H1 (cell line): Measurements from ENCODE around the gene P4HA3. TPM values are rescaled to one million over a fixed set of nuclear protein-coding genes. Genes with fewer than 3 reads are reported as not detected.

Source experiments
- CTCF ChIA-PET: fragments of 300-600 bp; sonication (Branson Sonifier 250); formaldehyde crosslinking; loops from one replicate; lab custom pipeline; 2021; ENCODE audit not compliant: partially characterized antibody; lab: Charles Lee
- POLR2A ChIA-PET: fragments of 300-600 bp; sonication (Branson Sonifier 250); formaldehyde crosslinking; loops from one replicate; lab custom pipeline; 2021; ENCODE audit warnings: inconsistent platforms; ENCODE audit not compliant: partially characterized antibody; lab: Charles Lee
- DNase-seq, 2 experiments: peaks; one replicate each; pipeline versions ENCODE4 v3.0.0 to v3.0.0-alpha.2; 2010 to 2022; ENCODE audit warnings: low spot score in 2 of 2, low read depth in 1 of 2, mixed read lengths in 1 of 2
- FAIRE-seq: peaks from 2 replicates; lab custom pipeline; 2011; peaks lifted over from hg19 to GRCh38; lab: Jason Lieb, UNC
- H2AFZ ChIP-seq: 2 replicates; pipeline ENCODE4 v1.8.1; 2012; ENCODE audit warnings: low read length, inconsistent platforms
- H2AK5ac ChIP-seq: 2 replicates; pipeline ENCODE4 v1.6.1; 2013; ENCODE audit warnings: low read depth, low read length
- H2BK120ac ChIP-seq: replicated peaks from 2 replicates; pipeline ENCODE3; 2013; ENCODE audit warnings: low read depth, low read length, inconsistent platforms
- H2BK12ac ChIP-seq: 2 replicates; pipeline ENCODE4 v1.6.1; 2013; ENCODE audit warnings: low read depth, low read length
- H2BK15ac ChIP-seq: 2 replicates; pipeline ENCODE4 v1.6.1; 2013; ENCODE audit warnings: low read length
- H2BK20ac ChIP-seq: 2 replicates; pipeline ENCODE4 v1.6.1; 2013; ENCODE audit warnings: low read length
- H2BK5ac ChIP-seq: 2 replicates; pipeline ENCODE4 v1.6.1; 2013; ENCODE audit warnings: low read depth, low read length
- H3K14ac ChIP-seq: 2 replicates; pipeline ENCODE4 v1.6.1; 2013; ENCODE audit warnings: inconsistent platforms; ENCODE audit not compliant: insufficient read length
- H3K18ac ChIP-seq: 2 replicates; pipeline ENCODE4 v1.6.1; 2013; ENCODE audit warnings: low read length; ENCODE audit errors: extremely low read depth
- H3K23ac ChIP-seq: 2 replicates; pipeline ENCODE4 v1.6.1; 2013; ENCODE audit warnings: inconsistent platforms; ENCODE audit not compliant: insufficient read length
- H3K23me2 ChIP-seq: 2 replicates; pipeline ENCODE4 v1.6.1; 2013; ENCODE audit warnings: low read depth, low read length
- H3K27ac ChIP-seq: 2 replicates; pipeline ENCODE4 v1.6.1; 2011; ENCODE audit warnings: low read depth, low read length, inconsistent platforms
- H3K27me3 ChIP-seq, 4 experiments: replicated peaks in 1 of 4; 1 replicate in 1 of 4; 2 replicates in 3 of 4; pipeline versions ENCODE4 v1.6.1 to v1.8.1; 2011 to 2013; ENCODE audit warnings: low read length in 3 of 4, mild to moderate bottlenecking in 3 of 4, inconsistent platforms in 2 of 4, mixed read lengths in 2 of 4, moderate library complexity in 1 of 4; ENCODE audit not compliant: control insufficient read depth in 3 of 4, insufficient read depth in 3 of 4; ENCODE audit errors: extremely low read depth in 1 of 4
- H3K36me3 ChIP-seq, 4 experiments: 2 replicates each; pipeline versions ENCODE4 v1.6.1 to v1.8.1; 2011 to 2013; ENCODE audit warnings: mild to moderate bottlenecking in 4 of 4, low read length in 3 of 4, moderate library complexity in 2 of 4, control low read depth in 1 of 4, inconsistent platforms in 1 of 4; ENCODE audit not compliant: insufficient read depth in 4 of 4, control insufficient read depth in 2 of 4
- H3K4ac ChIP-seq: replicated peaks from 2 replicates; pipeline ENCODE3; 2013; ENCODE audit warnings: low read length, low read depth, mixed read lengths, inconsistent platforms; ENCODE audit not compliant: insufficient read length
- H3K4me1 ChIP-seq, 4 experiments: replicated peaks in 1 of 4; 1 replicate in 1 of 4; 2 replicates in 3 of 4; pipeline versions ENCODE4 v1.6.1 to v1.8.1; 2011 to 2013; ENCODE audit warnings: low read length in 3 of 4, inconsistent platforms in 2 of 4, mixed read lengths in 1 of 4; ENCODE audit not compliant: insufficient read depth in 4 of 4, control insufficient read depth in 3 of 4
- H3K4me2 ChIP-seq, 2 experiments: 2 replicates each; pipeline versions ENCODE4 v1.6.1 to v1.8.1; 2011 to 2013; ENCODE audit warnings: low read depth in 2 of 2, low read length in 2 of 2, control low read depth in 1 of 2, inconsistent platforms in 1 of 2, mild to moderate bottlenecking in 1 of 2; ENCODE audit not compliant: insufficient read depth in 1 of 2
- H3K4me3 ChIP-seq, 4 experiments: fragments of 200-600, 300-600 bp in 1 of 4; sonication (generic), shearing (Covaris generic), sonication (Bioruptor Twin) in 1 of 4; 2 replicates each; pipeline versions ENCODE4 v1.5.1 to v1.8.1; 2011 to 2016; ENCODE audit warnings: low read length in 4 of 4, low read depth in 3 of 4, control low read depth in 2 of 4, inconsistent platforms in 2 of 4, mild to moderate bottlenecking in 2 of 4, mixed read lengths in 1 of 4, moderate library complexity in 1 of 4; ENCODE audit not compliant: insufficient read depth in 2 of 4; ENCODE audit errors: extremely low read depth in 1 of 4
- H3K56ac ChIP-seq: replicated peaks from 2 replicates; pipeline ENCODE3; 2013; ENCODE audit warnings: low read depth, mild to moderate bottlenecking, mixed read lengths, low read length, inconsistent platforms; ENCODE audit not compliant: insufficient read length
- H3K79me1 ChIP-seq: 2 replicates; pipeline ENCODE4 v1.6.1; 2013; ENCODE audit warnings: low read depth, low read length, control low read depth
- H3K79me2 ChIP-seq, 2 experiments: 2 replicates each; pipeline versions ENCODE4 v1.6.1 to v1.8.1; 2012 to 2013; ENCODE audit warnings: low read length in 2 of 2, mild to moderate bottlenecking in 2 of 2, inconsistent platforms in 1 of 2; ENCODE audit not compliant: insufficient read depth in 2 of 2, control insufficient read depth in 1 of 2
- H3K9ac ChIP-seq, 4 experiments: replicated peaks in 1 of 4; 1 replicate in 1 of 4; 2 replicates in 3 of 4; pipeline versions ENCODE4 v1.6.1 to v1.8.1; 2011 to 2013; ENCODE audit warnings: low read depth in 3 of 4, low read length in 3 of 4, control low read depth in 2 of 4, mild to moderate bottlenecking in 2 of 4, moderate library complexity in 2 of 4, inconsistent platforms in 1 of 4; ENCODE audit errors: extremely low read depth in 1 of 4
- H3K9me3 ChIP-seq, 2 experiments: 2 replicates each; pipeline versions ENCODE4 v1.6.1 to v1.8.1; 2012 to 2013; ENCODE audit warnings: mild to moderate bottlenecking in 2 of 2, moderate library complexity in 2 of 2, control low read depth in 1 of 2, inconsistent platforms in 1 of 2, low read depth in 1 of 2, low read length in 1 of 2, mixed read lengths in 1 of 2; ENCODE audit not compliant: insufficient read depth in 2 of 2
- H4K20me1 ChIP-seq, 2 experiments: replicated peaks in 1 of 2; 2 replicates each; pipeline versions ENCODE3 to v1.8.1; 2011 to 2013; ENCODE audit warnings: inconsistent platforms in 2 of 2, low read length in 2 of 2, mild to moderate bottlenecking in 1 of 2; ENCODE audit not compliant: insufficient read depth in 2 of 2, control insufficient read depth in 1 of 2
- H4K5ac ChIP-seq: 2 replicates; pipeline ENCODE4 v1.6.1; 2013; ENCODE audit warnings: low read length, low read depth, mixed read lengths, inconsistent platforms; ENCODE audit not compliant: insufficient read length
- H4K8ac ChIP-seq: 2 replicates; pipeline ENCODE4 v1.8.0; 2013; ENCODE audit warnings: mild to moderate bottlenecking, moderate library complexity, low read length, inconsistent platforms; ENCODE audit not compliant: insufficient read depth; ENCODE audit errors: extremely low read depth
- H4K91ac ChIP-seq: replicated peaks from 2 replicates; pipeline ENCODE3; 2013; ENCODE audit warnings: low read length, mixed read lengths, inconsistent platforms; ENCODE audit not compliant: insufficient read length
- POU5F1 ChIP-seq: IDR thresholded peaks from 2 replicates; pipeline ENCODE4 v1.6.1; 2011; ENCODE audit warnings: low read depth, mild to moderate bottlenecking, low read length, moderate library complexity
- SUZ12 ChIP-seq: fragments of 200-600 bp; sonication (generic); IDR thresholded peaks from 2 replicates; pipeline ENCODE4 v1.6.1; 2012; ENCODE audit warnings: mild to moderate bottlenecking, inconsistent platforms, low read length, moderate library complexity, mixed read lengths
- TBP ChIP-seq: IDR thresholded peaks from 2 replicates; pipeline ENCODE4 v1.6.1; 2011; ENCODE audit warnings: low read depth, low read length, improper control_type of control experiment
- whole genome bisulfite sequencing, 2 experiments: shearing (Covaris generic) in 1 of 2; methylation state at CpG; one replicate each; pipeline versions ENCODE4 v1.1.6 to v1.1.7; 2013 to 2015; ENCODE audit warnings: low lambda C conversion rate in 2 of 2, mixed read lengths in 2 of 2, inconsistent platforms in 1 of 2, low coverage in 1 of 2, missing lambda C conversion rate in 1 of 2; ENCODE audit not compliant: insufficient replicate concordance in 2 of 2, insufficient coverage in 1 of 2, insufficient read length in 1 of 2; ENCODE audit errors: extremely low coverage in 1 of 2, missing lambda C conversion rate in 1 of 2; 5-methylcytosine and 5-hydroxymethylcytosine counted together
- polyA plus RNA-seq, 7 experiments: library from polyadenylated mRNA; depleted of rRNA in 3 of 7; stranded (reverse) in 5 of 7; unstranded in 2 of 7; fragments of >200 nt in 5 of 7; fragments of 200-250 nt in 2 of 7; gene quantifications; 1 replicate in 5 of 7; 2 replicates in 1 of 7; 4 replicates in 1 of 7; pipeline versions ENCODE4 v1.2.1 to v1.2.3, GENCODE V29; 2011 to 2013; ENCODE audit warnings: missing spikeins in 2 of 7, mixed read lengths in 2 of 7
- total RNA-seq: library from RNA; stranded (reverse); fragmentation: NEBNext Ultra II Directional; extraction: Animal tissue kit (Norgen Biotek cat#: 25700); gene quantifications from 2 replicates; pipeline ENCODE4 v1.2.1, GENCODE V29; 2021

P4HA3 gene
- total and polyA plus RNA-seq, 2 of the 8 experiments (the other 6 are each of a cell fraction or from before 2014, with no cell fraction given) = 0.06 TPM; not detected in 1

GRCh38 chr11:74238243-74238642, 73.2 kb downstream of the P4HA3 start:
- WGBS, 2 experiments = 90% methylated on average over 1 of the region's 1 CpG; no CpG with 5 or more reads in 1 of the 2 experiments

More at GRCh38 chr11:74238243-74238642, 73.2 kb downstream of the P4HA3 start:
- H2BK120ac ChIP-seq = no peak overlapping the region
- H3K23ac ChIP-seq = no peak overlapping the region
- H3K27ac ChIP-seq = no peak overlapping the region
- H2AK5ac ChIP-seq = no peak overlapping the region
- no peak overlapping the region for H4K5ac ChIP-seq
- no peak overlapping the region for H2BK12ac ChIP-seq
- no peaks in the 10 kb centered on the region for H4K20me1 ChIP-seq
- no peak overlapping the region for H3K4ac ChIP-seq
- no peak overlapping the region for H3K4me2 ChIP-seq
- no peaks in the 10 kb centered on the region for H3K9me3 ChIP-seq
- H3K56ac ChIP-seq = no peak overlapping the region
- no peaks in the 10 kb centered on the region for H3K79me1 ChIP-seq
- H3K14ac ChIP-seq = no peak overlapping the region
- DNase-seq (no peak), FAIRE-seq (no peak)
- POLR2A ChIA-PET = no interaction called here
- no peak overlapping the region for H2BK20ac ChIP-seq
- H3K4me3 ChIP-seq = no peak overlapping the region
- peaks cover 0 to 25% (median 16%) of the 10 kb centered on the region in 4 experiments; a peak in 7 of 8 replicates for H3K36me3 ChIP-seq
- H3K9ac ChIP-seq = no peak overlapping the region
- no peaks in the 10 kb centered on the region for H3K27me3 ChIP-seq
- H3K79me2 ChIP-seq = no peaks in the 10 kb centered on the region
- no peak overlapping the region for H2BK5ac ChIP-seq
- CTCF ChIA-PET = interaction anchor here (1.5 kb wide), 1 partner anchor 17 kb away, joined by 6 read pairs; no protein-coding TSS in a partner anchor
- no peaks in the 10 kb centered on the region for H3K4me1 ChIP-seq
- H2AFZ ChIP-seq = no peak overlapping the region
- no peaks in the 10 kb centered on the region for H3K23me2 ChIP-seq
- H4K8ac ChIP-seq = no peak overlapping the region
- no peak for TF ChIP-seq TBP
- no peak for TF ChIP-seq SUZ12
- TF ChIP-seq POU5F1 = no peak
- no peak overlapping the region for H2BK15ac ChIP-seq
- no peak overlapping the region for H3K18ac ChIP-seq
- H4K91ac ChIP-seq = no peak overlapping the region
